Measurements from ENCODE around the gene PVR.

Gene PVR

GRCh38 chr19:44692379-44692721 is 48.6 kb downstream of the PVR start:
- intact Hi-C loops (cut with DNase I; ENCODE audit: low total_unique reads): no loop called here
- H3K27ac ChIP-seq: no peak overlapping the region
- H3K4me3 ChIP-seq: no peak overlapping the region
- no peaks in the 10 kb centered on the region for H3K9me3 ChIP-seq
- no peaks in the 10 kb centered on the region for H3K27me3 ChIP-seq
- DNase-seq: no peak
- no peak for TF ChIP-seq CTCF (IDR thresholded peaks at IDR 0.05)
- no peaks in the 10 kb centered on the region for H3K36me3 ChIP-seq
- peaks cover 0 to 11% (median 8%) of the 10 kb centered on the region in 4 donors for H3K4me1 ChIP-seq

DNA sequence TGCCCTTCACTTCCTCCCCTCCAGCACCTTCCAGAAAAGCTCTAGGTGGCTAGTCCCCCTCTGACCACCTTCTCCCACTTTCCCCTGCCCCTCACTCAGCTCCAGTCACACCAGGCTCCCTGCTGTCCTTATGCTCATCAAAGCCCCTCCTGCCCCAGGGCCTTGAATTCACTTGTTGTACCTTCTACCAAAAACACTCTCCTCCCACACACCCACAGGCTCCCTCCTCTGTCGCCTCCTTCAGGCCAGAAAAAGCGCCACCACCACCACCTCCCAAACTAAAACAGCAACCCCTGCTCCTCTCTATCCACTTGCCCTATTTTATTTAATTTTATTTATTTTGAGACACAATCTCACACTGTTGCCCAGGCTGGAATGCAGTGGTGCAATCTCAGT is 50.5 kb downstream of the PVR start:
- no peaks in the 10 kb centered on the region for H3K9me3 ChIP-seq
- intact Hi-C loops (cut with DNase I; ENCODE audit: low total_unique reads): no loop called here
- TF ChIP-seq CTCF (IDR thresholded peaks at IDR 0.05): no peak
- no peak overlapping the region for H3K27ac ChIP-seq
- peaks cover 0 to 11% (median 7%) of the 10 kb centered on the region in 4 donors for H3K4me1 ChIP-seq
- no peak overlapping the region for H3K4me3 ChIP-seq
- DNase-seq: no peak
- H3K27me3 ChIP-seq: peaks cover 0 to 10% of the 10 kb centered on the region in 2 donors
- H3K36me3 ChIP-seq: no peaks in the 10 kb centered on the region

DNA sequence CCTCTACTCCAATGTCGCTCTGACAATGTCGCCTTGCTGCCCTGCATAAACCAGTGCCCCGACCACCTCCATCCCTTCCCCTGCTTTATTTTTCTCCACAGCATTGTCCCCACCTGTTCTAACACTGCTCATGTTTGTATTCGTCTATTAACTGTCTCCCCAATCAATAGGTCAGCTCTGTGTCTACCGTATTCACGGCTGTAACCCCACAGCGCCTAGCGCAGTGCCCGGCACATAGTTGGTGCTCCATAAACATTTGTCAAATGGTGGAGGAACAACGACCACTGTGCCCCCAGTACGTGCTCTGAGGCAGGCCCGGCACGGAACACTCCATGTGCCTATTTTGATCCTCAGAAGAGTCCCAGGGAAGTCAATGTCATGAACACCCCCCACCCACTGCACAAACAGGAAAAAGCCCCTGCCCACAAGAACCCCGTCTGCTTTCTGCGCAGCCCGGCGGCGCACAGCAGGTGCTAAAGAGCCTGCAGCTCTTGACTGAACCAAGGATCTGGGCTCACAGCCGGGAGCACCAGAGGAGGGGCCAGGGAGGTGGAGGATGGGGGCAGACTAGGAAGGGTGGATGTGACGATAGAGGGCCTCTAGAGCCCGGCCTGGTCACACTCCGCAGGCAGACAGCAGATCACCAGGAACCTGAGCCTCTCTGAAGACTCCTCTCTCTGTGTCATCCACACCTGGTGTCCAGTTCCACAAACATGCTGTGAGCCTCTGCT is 53.4 kb downstream of the PVR start:
- no peak for DNase-seq
- Histone ChIP-seq H3K4me1 (peaks cover 0 to 6% (median 2%) of the 10 kb centered on the region in 4 donors), H3K9me3 (no peaks in the 10 kb centered on the region), H3K4me3 (no peak overlapping the region), H3K27me3 (peaks cover 0 to 10% of the 10 kb centered on the region in 2 donors), H3K27ac (no peak overlapping the region), H3K36me3 (no peaks in the 10 kb centered on the region)
- intact Hi-C loops (cut with DNase I; ENCODE audit: low total_unique reads): no loop called here
- TF ChIP-seq CTCF (IDR thresholded peaks at IDR 0.05): no peak

DNA sequence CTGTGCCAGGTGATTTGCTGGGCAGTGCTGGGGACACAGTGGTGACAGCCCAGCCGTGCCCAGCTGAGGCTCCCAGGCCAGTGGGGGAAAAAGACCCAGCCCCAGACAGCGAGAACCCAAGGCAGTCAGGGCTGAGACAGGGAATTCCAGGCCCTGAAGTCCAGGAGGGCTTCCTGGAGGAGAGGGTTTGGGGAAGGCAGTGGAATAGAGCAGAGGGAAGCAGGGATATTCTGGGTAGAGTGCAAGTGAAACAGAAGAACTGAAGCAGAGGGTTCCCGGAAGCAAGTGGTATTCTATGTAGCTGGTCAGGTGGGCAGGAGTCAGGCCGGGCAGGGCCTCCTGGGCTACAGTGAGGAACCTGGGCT is 53.9 kb downstream of the PVR start:
- intact Hi-C loops (cut with DNase I; ENCODE audit: low total_unique reads): no loop called here
- Histone ChIP-seq H3K27me3 (peaks cover 0 to 10% of the 10 kb centered on the region in 2 donors), H3K9me3 (no peaks in the 10 kb centered on the region), H3K4me1 (peaks cover 0 to under 1% (median 0%) of the 10 kb centered on the region in 4 donors), H3K36me3 (no peaks in the 10 kb centered on the region), H3K4me3 (no peak overlapping the region), H3K27ac (no peak overlapping the region)
- TF ChIP-seq CTCF (IDR thresholded peaks at IDR 0.05): no peak
- DNase-seq: no peak

DNA sequence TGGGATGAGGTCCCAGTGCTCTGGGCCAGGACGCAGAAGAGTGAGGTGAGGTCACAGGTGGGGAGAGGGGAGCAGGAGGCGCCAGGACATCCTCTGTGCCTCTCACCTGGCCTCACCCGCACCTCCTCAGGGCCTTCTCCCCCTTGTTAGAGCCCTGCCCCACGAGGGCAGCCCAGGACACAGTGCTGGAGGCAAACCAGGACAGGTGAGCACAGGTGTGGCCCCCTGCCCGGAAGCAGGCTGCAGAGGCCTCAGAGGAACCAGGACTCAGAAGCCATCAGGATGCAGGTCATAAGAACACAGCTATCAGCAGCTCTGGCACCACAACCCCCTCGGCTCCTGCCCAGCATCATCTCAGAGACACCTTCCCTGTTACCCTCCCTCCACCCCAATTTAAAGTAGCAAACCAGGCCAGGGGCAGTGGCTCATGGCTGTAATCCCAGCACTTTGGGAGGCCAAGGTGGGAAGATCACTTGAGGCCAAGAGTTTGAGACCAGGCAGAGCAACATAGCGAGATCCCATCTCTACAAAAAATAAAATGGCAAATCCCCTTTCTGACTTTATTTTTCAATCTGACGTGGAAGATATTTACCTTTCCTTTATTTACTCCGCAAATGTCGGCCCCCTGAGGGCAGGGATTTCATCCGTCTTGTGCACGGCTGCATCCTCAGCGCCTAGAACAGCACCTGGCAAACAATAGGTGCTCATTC is 54.9 kb downstream of the PVR start, which contains the start of gene CEACAM16:
CEACAM16 (plus strand) TSS at position 660 of the 710 bp plus-strand sequence. CDS start 2,306 bp downstream, outside the sequence.
- no peaks in the 10 kb centered on the region for H3K9me3 ChIP-seq
- intact Hi-C loops (cut with DNase I; ENCODE audit: low total_unique reads): no loop called here

More for the DNA sequence above, 54.9 kb downstream of the PVR start, which contains the start of gene CEACAM16:
- H3K4me1 ChIP-seq: no peaks in the 10 kb centered on the region
- DNase-seq: no peak
- H3K27me3 ChIP-seq: peaks cover 0 to 14% of the 10 kb centered on the region in 2 donors
- no peak within 1 kb of the TSS for H3K27ac ChIP-seq
- no peaks in the 10 kb centered on the region for H3K36me3 ChIP-seq
- TF ChIP-seq CTCF (IDR thresholded peaks at IDR 0.05): no peak
- H3K4me3 ChIP-seq: no peak within 1 kb of the TSS

All from tibial artery (tissue), 4 donors.